Tibial nerve (tissue), 4 donors: ENCODE results near the gene LACRT.

Experiments
- CTCF ChIP-seq, 5 experiments: fragments of 200-600 bp in 3 of 5; fragments of 450-650 bp in 2 of 5; sonication (generic) in 3 of 5; IDR thresholded peaks; one replicate each; pipeline ENCODE4 v1.5.1; 2016 to 2019; ENCODE audit warnings: antibody characterized with exemption in 5 of 5, mild to moderate bottlenecking in 3 of 5, moderate library complexity in 2 of 5
- EP300 ChIP-seq, 2 donors: sonication (generic); formaldehyde crosslinking; IDR thresholded peaks; one replicate each; pipeline ENCODE4 v1.6.1; 2017; ENCODE audit warnings: antibody characterized with exemption in 2 of 2, mild to moderate bottlenecking in 1 of 2
- POLR2A ChIP-seq, 2 donors: fragments of 450-650 bp; IDR thresholded peaks; one replicate each; pipeline ENCODE4 v1.6.1; 2017; ENCODE audit warnings: antibody characterized with exemption in 2 of 2, mild to moderate bottlenecking in 2 of 2, moderate library complexity in 2 of 2

- no peak for TF ChIP-seq CTCF (IDR thresholded peaks at IDR 0.05)
- no peak for TF ChIP-seq POLR2A (IDR thresholded peaks at IDR 0.05)
- no peak for TF ChIP-seq EP300 (IDR thresholded peaks at IDR 0.05)
These were observed 9.1 kb downstream of the LACRT start for GRCh38 chr12:54625598-54625997.
